HEK293 (cell line): Measurements from ENCODE around the gene INA.

Experiments
- ATF2 ChIP-seq: fragments of 450-650 bp; formaldehyde crosslinking; IDR thresholded peaks from 2 replicates; pipeline ENCODE4 v1.5.1; 2016; ENCODE audit warnings: missing biosample characterization, missing genetic modification characterization, low read depth
- CTCF ChIP-seq: fragments of 450-650 bp; formaldehyde crosslinking; IDR thresholded peaks from 2 replicates; pipeline ENCODE4 v1.5.1; 2016; ENCODE audit warnings: missing biosample characterization, missing genetic modification characterization
- HOXC10 ChIP-seq: sonication (generic); formaldehyde crosslinking; IDR thresholded peaks from 2 replicates; pipeline ENCODE4 v1.8.1; 2023; ENCODE audit warnings: mild to moderate bottlenecking, missing genetic modification reagents
- KLF16 ChIP-seq: fragments of 450-650 bp; formaldehyde crosslinking; IDR thresholded peaks from 2 replicates; pipeline ENCODE4 v1.5.1; 2017; ENCODE audit warnings: missing biosample characterization, missing genetic modification characterization
- OVOL3 ChIP-seq: fragments of 450-650 bp; formaldehyde crosslinking; IDR thresholded peaks from 2 replicates; pipeline ENCODE4 v1.5.1; 2016; ENCODE audit warnings: missing biosample characterization, missing genetic modification characterization
- YY1 ChIP-seq: fragments of 450-650 bp; formaldehyde crosslinking; IDR thresholded peaks from 2 replicates; pipeline ENCODE4 v1.5.1; 2018; ENCODE audit warnings: missing biosample characterization, missing genetic modification characterization
- ZNF24 ChIP-seq: fragments of 450-650 bp; formaldehyde crosslinking; IDR thresholded peaks from 2 replicates; pipeline ENCODE4 v1.5.1; 2016; ENCODE audit warnings: missing biosample characterization, missing genetic modification characterization
- ZNF274 ChIP-seq, 2 experiments: fragments of 200-500 bp in 1 of 2; fragments of 450-650 bp in 1 of 2; sonication (Bioruptor generic) in 1 of 2; formaldehyde crosslinking in 1 of 2; IDR thresholded peaks; 2 replicates each; pipeline versions ENCODE4 v1.5.1 to v1.6.1; 2014 to 2016; ENCODE audit warnings: borderline replicate concordance in 1 of 2, inconsistent platforms in 1 of 2, low read length in 1 of 2, missing biosample characterization in 1 of 2, missing genetic modification characterization in 1 of 2
- ZNF580 ChIP-seq: fragments of 450-650 bp; formaldehyde crosslinking; IDR thresholded peaks from 2 replicates; pipeline ENCODE4 v1.5.1; 2016; ENCODE audit warnings: missing biosample characterization, missing genetic modification characterization
- ZNF610 ChIP-seq: fragments of 450-650 bp; formaldehyde crosslinking; IDR thresholded peaks from 2 replicates; pipeline ENCODE4 v1.5.1; 2016; ENCODE audit warnings: missing biosample characterization, missing genetic modification characterization, borderline replicate concordance
- ZNF777 ChIP-seq: fragments of 450-650 bp; formaldehyde crosslinking; IDR thresholded peaks from 2 replicates; pipeline ENCODE4 v1.5.1; 2017; ENCODE audit warnings: missing biosample characterization, missing genetic modification characterization, borderline replicate concordance
- ZNF785 ChIP-seq: fragments of 450-650 bp; formaldehyde crosslinking; IDR thresholded peaks from 2 replicates; pipeline ENCODE4 v1.5.1; 2016; ENCODE audit warnings: missing biosample characterization, missing genetic modification characterization
- ZNF792 ChIP-seq: fragments of 450-650 bp; formaldehyde crosslinking; IDR thresholded peaks from 2 replicates; pipeline ENCODE4 v1.5.1; 2016; ENCODE audit warnings: missing biosample characterization, missing genetic modification characterization
- ZXDB ChIP-seq: fragments of 450-650 bp; formaldehyde crosslinking; IDR thresholded peaks from 2 replicates; pipeline ENCODE4 v1.5.1; 2016; ENCODE audit warnings: missing biosample characterization, missing genetic modification characterization

GRCh38 chr10:103336370-103336769 lies 59.4 kb downstream of the INA start:
- TF ChIP-seq CTCF (tag by site-specific recombination), result no peak
- no peak for TF ChIP-seq ZNF580 (tag by site-specific recombination)
- TF ChIP-seq OVOL3 (tag by site-specific recombination), result no peak
- TF ChIP-seq KLF16 (tag by site-specific recombination), result no peak
- no peak for TF ChIP-seq ATF2 (tag by site-specific recombination)
- no peak for TF ChIP-seq ZNF610
- TF ChIP-seq ZNF274 (IDR thresholded peaks at IDR 0.05; ENCODE audit: low read length), result no peak
- no peak for TF ChIP-seq ZNF274 (tag by site-specific recombination; IDR thresholded peaks at IDR 0.05; ENCODE audit: borderline replicate concordance)
- no peak for TF ChIP-seq YY1 (tag by site-specific recombination)
- no peak for TF ChIP-seq ZNF792 (tag by site-specific recombination)
- TF ChIP-seq ZNF24 (tag by site-specific recombination), result no peak
- TF ChIP-seq ZNF777 (tag by site-specific recombination), result no peak
- no peak for TF ChIP-seq ZNF785 (tag by site-specific recombination)
- TF ChIP-seq HOXC10, result no peak
- no peak for TF ChIP-seq ZXDB (tag by site-specific recombination)
